ENCODE measurements around the gene PDCD1LG2.

PDCD1LG2 gene

GRCh38 chr9:5513966-5514616, 3.8 kb downstream of the PDCD1LG2 start:
- no CpG with 5 or more reads among the region's 2 CpGs for WGBS (ENCODE audit: insufficient coverage, insufficient read length)
- no peak overlapping the region for H3K4me3 ChIP-seq (ENCODE audit: low read length)
- H3K27ac ChIP-seq (ENCODE audit: low read length) = no peak overlapping the region
- 0 out of 2 replicates have a peak, but pooled peaks cover 1% of the 10 kb centered on the region for H3K4me1 ChIP-seq (ENCODE audit: control insufficient read depth, insufficient read depth, low read length)
- DNase-seq (ENCODE audit: low read depth, low spot score) = no peak
- no peaks in the 10 kb centered on the region for H3K27me3 ChIP-seq (ENCODE audit: control insufficient read depth, insufficient read depth, low read length)
- H3K36me3 ChIP-seq (ENCODE audit: control insufficient read depth, insufficient read depth, low read length) = no peaks in the 10 kb centered on the region
- H3K9me3 ChIP-seq (ENCODE audit: control insufficient read depth, insufficient read depth, low read length) = no peaks in the 10 kb centered on the region

DNA sequence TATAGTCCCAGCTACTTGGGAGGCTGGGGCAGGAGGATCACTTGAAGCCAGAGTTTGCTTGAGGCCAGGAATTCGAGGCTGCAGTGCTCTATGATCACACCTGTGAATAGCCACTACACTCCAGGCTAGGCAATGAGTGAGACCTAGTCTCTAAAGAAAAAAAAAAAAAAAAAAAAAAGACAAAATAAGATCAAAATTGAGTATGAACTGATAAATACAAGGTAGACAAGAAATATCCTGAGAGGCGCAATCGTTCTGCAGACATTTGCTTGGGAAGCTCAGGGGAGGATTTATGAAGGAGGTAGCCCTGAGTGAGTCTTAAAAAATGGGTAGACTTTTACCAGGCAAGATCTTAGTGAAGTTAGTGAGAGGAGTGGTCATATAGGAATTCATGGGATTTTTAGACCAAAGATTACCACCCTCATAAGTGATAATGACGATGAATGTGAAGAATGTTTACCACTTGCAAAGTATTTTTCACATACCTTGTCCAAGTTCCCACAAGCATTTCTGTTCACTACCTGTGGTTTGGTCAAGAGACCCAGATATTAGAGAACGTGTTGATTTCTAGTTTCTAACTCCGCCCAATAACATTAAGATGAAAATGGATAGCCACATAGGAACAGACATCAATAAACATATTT, 4.4 kb downstream of the PDCD1LG2 start:
- 0 out of 2 replicates have a peak, but pooled peaks cover 1% of the 10 kb centered on the region for H3K4me1 ChIP-seq (ENCODE audit: control insufficient read depth, insufficient read depth, low read length)
- no peak overlapping the region for H3K4me3 ChIP-seq (ENCODE audit: low read length)
- H3K9me3 ChIP-seq (ENCODE audit: control insufficient read depth, insufficient read depth, low read length) = no peaks in the 10 kb centered on the region
- no CpG with 5 or more reads among the region's 6 CpGs for WGBS (ENCODE audit: insufficient coverage, insufficient read length)
- no peak overlapping the region for H3K27ac ChIP-seq (ENCODE audit: low read length)
- H3K27me3 ChIP-seq (ENCODE audit: control insufficient read depth, insufficient read depth, low read length) = no peaks in the 10 kb centered on the region
- H3K36me3 ChIP-seq (ENCODE audit: control insufficient read depth, insufficient read depth, low read length) = no peaks in the 10 kb centered on the region
- no peak for DNase-seq (ENCODE audit: low read depth, low spot score)

DNA sequence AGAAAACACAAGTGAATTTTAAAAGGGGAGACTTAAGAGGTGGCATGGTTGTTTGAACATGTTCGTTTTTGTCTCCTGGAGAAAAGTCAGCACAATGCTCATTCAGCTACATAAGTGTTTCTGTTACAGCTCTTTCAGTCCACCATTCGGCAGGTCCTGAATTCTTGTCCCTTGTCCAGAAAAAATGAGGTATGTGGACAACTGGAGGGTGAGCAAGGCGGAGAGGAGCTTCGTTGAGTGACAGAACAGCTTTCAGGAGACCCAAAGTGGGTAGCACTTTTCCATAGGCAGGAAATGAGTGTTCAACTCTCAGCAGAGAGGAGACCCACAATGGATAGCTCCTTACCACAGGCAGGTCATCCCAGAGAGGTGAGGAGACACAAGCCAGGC, 4.9 kb downstream of the PDCD1LG2 start:
- Histone ChIP-seq H3K4me3 (ENCODE audit: low read length) (no peak overlapping the region), H3K4me1 (ENCODE audit: control insufficient read depth, insufficient read depth, low read length) (0 out of 2 replicates have a peak, but pooled peaks cover 1% of the 10 kb centered on the region), H3K27ac (ENCODE audit: low read length) (no peak overlapping the region), H3K27me3 (ENCODE audit: control insufficient read depth, insufficient read depth, low read length) (no peaks in the 10 kb centered on the region), H3K9me3 (ENCODE audit: control insufficient read depth, insufficient read depth, low read length) (no peaks in the 10 kb centered on the region), H3K36me3 (ENCODE audit: control insufficient read depth, insufficient read depth, low read length) (no peaks in the 10 kb centered on the region)
- DNase-seq (ENCODE audit: low read depth, low spot score) = no peak
- no CpG with 5 or more reads among the region's 4 CpGs for WGBS (ENCODE audit: insufficient coverage, insufficient read length)

DNA sequence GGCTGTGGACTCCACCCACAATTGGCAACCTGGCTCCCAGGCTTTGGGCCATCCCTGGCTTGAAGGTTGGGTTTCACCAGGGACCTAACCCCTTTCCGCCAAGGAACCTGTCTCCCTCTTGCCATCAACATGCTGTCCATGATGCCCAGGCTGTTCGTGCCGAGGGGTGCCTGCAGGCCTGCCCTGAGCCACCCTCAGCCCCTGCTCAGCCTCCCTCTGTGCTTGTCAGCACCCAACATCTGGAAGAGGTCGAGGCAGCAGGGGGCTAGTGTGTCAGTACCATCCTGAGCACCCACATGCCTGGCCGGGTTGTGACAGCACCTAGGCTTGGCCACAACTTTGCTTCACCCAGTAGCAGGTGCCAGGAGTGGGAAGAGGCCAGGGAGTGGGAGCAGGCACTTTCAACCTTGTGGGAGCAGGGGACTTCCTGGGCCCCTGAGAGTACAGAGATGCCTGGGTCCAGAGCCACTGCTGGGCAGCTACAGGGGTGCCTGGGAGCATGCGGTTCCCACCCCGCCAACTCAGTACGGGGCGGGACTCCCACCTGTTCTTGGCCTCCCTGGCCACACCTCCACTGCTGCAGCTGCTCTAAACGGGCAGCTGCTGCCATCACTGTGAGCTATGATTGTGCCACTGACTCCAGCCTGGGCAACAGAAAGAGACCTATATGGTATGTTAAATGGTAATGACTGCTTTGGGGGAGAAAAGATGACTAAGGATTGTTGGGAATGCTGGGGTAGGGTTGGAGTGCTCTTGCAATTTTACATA, 6.3 kb downstream of the PDCD1LG2 start:
- Histone ChIP-seq H3K27ac (ENCODE audit: low read length) (no peak overlapping the region), H3K36me3 (ENCODE audit: control insufficient read depth, insufficient read depth, low read length) (no peaks in the 10 kb centered on the region), H3K27me3 (ENCODE audit: control insufficient read depth, insufficient read depth, low read length) (no peaks in the 10 kb centered on the region), H3K4me1 (ENCODE audit: control insufficient read depth, insufficient read depth, low read length) (0 out of 2 replicates have a peak, but pooled peaks cover 1% of the 10 kb centered on the region), H3K4me3 (ENCODE audit: low read length) (no peak overlapping the region), H3K9me3 (ENCODE audit: control insufficient read depth, insufficient read depth, low read length) (no peaks in the 10 kb centered on the region)
- no peak for DNase-seq (ENCODE audit: low read depth, low spot score)
- no CpG with 5 or more reads among the region's 10 CpGs for WGBS (ENCODE audit: insufficient coverage, insufficient read length)

- no peaks in the 10 kb centered on the region for H3K27me3 ChIP-seq (ENCODE audit: control insufficient read depth, insufficient read depth, low read length)
- H3K4me3 ChIP-seq (ENCODE audit: low read length) = no peak overlapping the region
- WGBS (ENCODE audit: insufficient coverage, insufficient read length) = no CpG with 5 or more reads among the region's 2 CpGs
- H3K27ac ChIP-seq (ENCODE audit: low read length) = no peak overlapping the region
- H3K9me3 ChIP-seq (ENCODE audit: control insufficient read depth, insufficient read depth, low read length) = no peaks in the 10 kb centered on the region
- 0 out of 2 replicates have a peak, but pooled peaks cover 1% of the 10 kb centered on the region for H3K4me1 ChIP-seq (ENCODE audit: control insufficient read depth, insufficient read depth, low read length)
- H3K36me3 ChIP-seq (ENCODE audit: control insufficient read depth, insufficient read depth, low read length) = no peaks in the 10 kb centered on the region
- no peak for DNase-seq (ENCODE audit: low read depth, low spot score)
Measured at GRCh38 chr9:5518171-5518936, 8.0 kb downstream of the PDCD1LG2 start.

DNA sequence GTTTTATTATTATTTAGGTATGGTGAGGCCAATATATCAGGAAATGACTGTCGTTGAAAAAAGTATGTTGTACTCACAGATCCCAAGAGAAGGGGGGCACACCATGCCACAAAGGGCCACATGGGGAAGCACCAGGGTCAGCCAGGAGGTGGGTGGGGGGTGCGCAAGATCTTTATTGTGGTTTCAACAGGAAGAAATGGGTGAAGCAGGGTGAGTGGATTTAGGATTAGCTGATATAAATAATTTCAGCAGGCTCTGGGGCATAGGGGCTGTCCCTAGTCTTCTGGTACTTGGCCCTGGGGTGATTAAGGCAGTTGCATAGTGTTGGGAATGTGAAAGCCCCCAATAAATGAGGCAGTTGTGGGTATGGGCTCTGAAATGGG, 8.6 kb downstream of the PDCD1LG2 start:
- Histone ChIP-seq H3K4me1 (ENCODE audit: control insufficient read depth, insufficient read depth, low read length) (0 out of 2 replicates have a peak, but pooled peaks cover 1% of the 10 kb centered on the region), H3K9me3 (ENCODE audit: control insufficient read depth, insufficient read depth, low read length) (no peaks in the 10 kb centered on the region), H3K4me3 (ENCODE audit: low read length) (no peak overlapping the region), H3K27ac (ENCODE audit: low read length) (no peak overlapping the region), H3K36me3 (ENCODE audit: control insufficient read depth, insufficient read depth, low read length) (no peaks in the 10 kb centered on the region), H3K27me3 (ENCODE audit: control insufficient read depth, insufficient read depth, low read length) (no peaks in the 10 kb centered on the region)
- no CpG with 5 or more reads among the region's 2 CpGs for WGBS (ENCODE audit: insufficient coverage, insufficient read length)
- DNase-seq (ENCODE audit: low read depth, low spot score) = no peak

DNA sequence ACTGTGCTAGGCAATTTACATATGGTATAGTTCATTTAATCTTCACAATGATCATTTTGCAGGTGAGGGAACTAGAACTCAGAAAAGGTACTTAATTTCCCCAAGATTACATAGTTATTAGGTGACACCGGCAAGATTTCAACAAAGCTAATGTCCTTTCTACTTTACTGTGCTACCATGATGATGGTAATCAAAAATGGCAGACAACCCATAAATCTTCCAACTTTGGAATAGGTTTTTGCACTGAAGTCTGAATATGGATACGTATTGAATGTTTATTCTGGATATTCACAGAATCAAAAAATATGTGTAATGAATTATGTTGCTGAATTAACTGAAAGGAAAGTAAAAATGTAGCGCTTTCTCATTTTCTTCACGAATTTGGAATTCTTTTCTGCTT, 13.8 kb downstream of the PDCD1LG2 start:
- no CpG with 5 or more reads among the region's 4 CpGs for WGBS (ENCODE audit: insufficient coverage, insufficient read length)
- no peaks in the 10 kb centered on the region for H3K27me3 ChIP-seq (ENCODE audit: control insufficient read depth, insufficient read depth, low read length)
- no peaks in the 10 kb centered on the region for H3K9me3 ChIP-seq (ENCODE audit: control insufficient read depth, insufficient read depth, low read length)
- no peaks in the 10 kb centered on the region for H3K4me1 ChIP-seq (ENCODE audit: control insufficient read depth, insufficient read depth, low read length)
- H3K4me3 ChIP-seq (ENCODE audit: low read length) = no peak overlapping the region
- H3K36me3 ChIP-seq (ENCODE audit: control insufficient read depth, insufficient read depth, low read length) = no peaks in the 10 kb centered on the region
- H3K27ac ChIP-seq (ENCODE audit: low read length) = no peak overlapping the region
- no peak for DNase-seq (ENCODE audit: low read depth, low spot score)

DNA sequence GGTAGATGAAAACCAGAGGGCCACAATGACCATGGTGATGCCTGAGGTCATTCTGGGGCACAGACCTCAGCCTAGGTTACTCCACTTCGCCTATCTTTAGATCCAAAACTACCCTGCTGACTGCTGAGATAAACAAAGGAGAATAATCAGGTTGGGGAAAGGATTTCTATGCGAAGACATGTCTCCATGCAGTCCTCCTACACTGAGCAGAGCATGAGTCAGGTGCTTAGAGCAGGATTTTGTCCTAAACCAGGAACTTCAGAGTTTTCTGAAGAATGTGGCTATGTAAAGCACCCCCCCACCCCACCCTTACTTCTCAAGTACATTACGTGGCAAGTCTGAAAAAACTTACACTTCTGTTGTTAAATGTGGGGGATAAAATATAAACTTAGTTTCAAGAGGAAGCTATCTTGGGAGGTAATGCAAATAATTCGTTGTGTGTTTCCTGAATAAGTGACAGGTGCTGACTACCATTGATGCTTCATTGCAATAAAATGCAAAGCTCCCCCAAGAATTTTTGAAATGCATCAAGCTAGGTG, 19.4 kb downstream of the PDCD1LG2 start:
- Histone ChIP-seq H3K4me3 (ENCODE audit: low read length) (no peak overlapping the region), H3K27ac (ENCODE audit: low read length) (no peak overlapping the region), H3K27me3 (ENCODE audit: control insufficient read depth, insufficient read depth, low read length) (no peaks in the 10 kb centered on the region), H3K9me3 (ENCODE audit: control insufficient read depth, insufficient read depth, low read length) (no peaks in the 10 kb centered on the region), H3K36me3 (ENCODE audit: control insufficient read depth, insufficient read depth, low read length) (no peaks in the 10 kb centered on the region), H3K4me1 (ENCODE audit: control insufficient read depth, insufficient read depth, low read length) (no peaks in the 10 kb centered on the region)
- no peak for DNase-seq (ENCODE audit: low read depth, low spot score)
- no CpG with 5 or more reads among the region's 4 CpGs for WGBS (ENCODE audit: insufficient coverage, insufficient read length)

- H3K27ac ChIP-seq (ENCODE audit: low read length) = no peak overlapping the region
- no peak overlapping the region for H3K4me3 ChIP-seq (ENCODE audit: low read length)
- H3K36me3 ChIP-seq (ENCODE audit: control insufficient read depth, insufficient read depth, low read length) = no peaks in the 10 kb centered on the region
- H3K27me3 ChIP-seq (ENCODE audit: control insufficient read depth, insufficient read depth, low read length) = no peaks in the 10 kb centered on the region
- WGBS (ENCODE audit: insufficient coverage, insufficient read length) = no CpG with 5 or more reads among the region's 2 CpGs
- H3K9me3 ChIP-seq (ENCODE audit: control insufficient read depth, insufficient read depth, low read length) = no peaks in the 10 kb centered on the region
- H3K4me1 ChIP-seq (ENCODE audit: control insufficient read depth, insufficient read depth, low read length) = no peaks in the 10 kb centered on the region
- no peak for DNase-seq (ENCODE audit: low read depth, low spot score)
Measured at GRCh38 chr9:5531101-5531882, 21.0 kb downstream of the PDCD1LG2 start.

Measured in iPS DF 6.9 (cell line).